Activated T-helper 2 cell treated with anti-CD3 and anti-CD28 coated beads, Interferon-gamma antibody, Interleukin-2, Interleukin-4, amounts not matched to agents 10 μg/mL and 5 μg/mL and 100 μg/mL, durations not matched to agents 14 hours and 24 hours and 36 hours (primary cell): ENCODE measurements around the gene ZNF687. TPM values are rescaled to one million over a fixed set of nuclear protein-coding genes. Genes with fewer than 3 reads are reported as not detected.

ENCODE experiments used
- DNase-seq: peaks from one replicate; pipeline ENCODE4 v3.0.0; 2021; ENCODE audit warnings: low spot score
- H3K27ac Mint-ChIP-seq: one replicate; pipeline ENCODE4 v1.8.0; 2021; ENCODE audit warnings: mixed read lengths
- H3K27me3 Mint-ChIP-seq: one replicate; pipeline ENCODE4 v1.8.0; 2021; ENCODE audit warnings: low read depth, mixed read lengths
- H3K36me3 Mint-ChIP-seq: one replicate; pipeline ENCODE4 v1.8.0; 2021; ENCODE audit warnings: low read depth, mixed read lengths
- H3K4me1 Mint-ChIP-seq: one replicate; pipeline ENCODE4 v1.8.0; 2021; ENCODE audit warnings: low read depth, mixed read lengths
- H3K4me3 Mint-ChIP-seq: one replicate; pipeline ENCODE4 v1.8.0; 2021; ENCODE audit warnings: low read depth, mild to moderate bottlenecking, moderate library complexity, mixed read lengths
- H3K9me3 Mint-ChIP-seq: one replicate; pipeline ENCODE4 v1.8.0; 2021; ENCODE audit warnings: mixed read lengths
- intact Hi-C: fragments of 100-400 bp; cut with micrococcal nuclease; formaldehyde crosslinking; loops from one replicate; pipeline ENCODE4 v1.15.1; 2023
- total RNA-seq: library from RNA; stranded (reverse); gene quantifications from 2 replicates; pipeline ENCODE4 v1.2.3, GENCODE V29; 2022

The ZNF687 gene
- total RNA-seq, 1 donor from 2014 or later = 25.0 TPM

DNA sequence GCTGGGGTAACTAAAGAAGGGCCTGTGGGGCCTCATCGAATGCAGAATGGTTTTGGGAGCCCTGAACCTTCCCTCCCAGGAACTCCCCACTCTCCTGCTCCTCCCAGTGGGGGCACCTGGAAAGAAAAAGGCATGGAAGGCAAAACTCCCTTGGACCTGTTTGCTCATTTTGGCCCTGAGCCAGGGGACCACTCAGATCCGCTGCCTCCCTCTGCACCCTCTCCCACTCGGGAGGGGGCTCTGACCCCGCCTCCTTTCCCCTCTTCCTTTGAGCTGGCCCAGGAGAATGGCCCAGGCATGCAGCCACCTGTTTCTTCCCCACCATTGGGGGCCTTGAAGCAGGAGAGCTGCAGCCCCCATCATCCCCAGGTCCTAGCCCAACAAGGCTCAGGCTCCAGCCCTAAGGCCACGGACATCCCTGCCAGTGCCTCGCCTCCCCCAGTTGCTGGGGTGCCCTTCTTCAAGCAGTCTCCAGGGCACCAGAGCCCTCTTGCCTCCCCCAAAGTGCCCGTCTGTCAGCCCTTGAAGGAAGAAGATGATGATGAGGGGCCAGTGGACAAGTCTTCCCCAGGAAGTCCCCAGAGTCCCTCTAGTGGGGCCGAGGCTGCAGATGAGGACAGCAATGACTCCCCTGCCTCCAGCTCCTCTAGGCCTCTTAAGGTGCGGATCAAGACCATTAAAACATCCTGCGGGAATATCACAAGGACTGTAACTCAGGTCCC is 4.7 kb downstream of the ZNF687 start:
- intact Hi-C loops = loop anchor here (10.0 kb wide), 1 partner anchor 1402 kb away; a partner anchor contains a TSS

DNA sequence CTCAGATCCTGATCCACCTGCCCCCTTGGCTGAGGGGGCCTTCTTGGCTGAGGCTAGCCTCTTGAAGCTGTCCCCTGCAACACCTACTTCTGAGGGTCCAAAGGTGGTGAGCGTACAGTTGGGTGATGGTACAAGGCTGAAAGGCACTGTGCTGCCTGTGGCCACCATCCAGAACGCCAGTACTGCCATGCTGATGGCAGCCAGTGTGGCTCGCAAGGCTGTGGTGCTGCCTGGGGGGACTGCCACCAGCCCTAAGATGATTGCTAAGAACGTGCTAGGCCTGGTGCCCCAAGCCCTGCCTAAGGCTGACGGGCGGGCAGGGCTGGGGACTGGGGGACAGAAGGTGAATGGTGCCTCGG is 5.2 kb downstream of the ZNF687 start:
- intact Hi-C loops = loop anchor here (10.0 kb wide), 1 partner anchor 1403 kb away; a partner anchor contains a TSS
- Mint-ChIP-seq H3K9me3 (no peaks in the 10 kb centered on the region), H3K27me3 (no peaks in the 10 kb centered on the region), H3K27ac (no peak overlapping the region), H3K4me1 (peaks cover 22% of the 10 kb centered on the region), H3K4me3 (no peak overlapping the region), H3K36me3 (peaks cover 75% of the 10 kb centered on the region)
- no peak for DNase-seq

More for the DNA sequence above, 4.7 kb downstream of the ZNF687 start:
- H3K27ac Mint-ChIP-seq = no peak overlapping the region
- H3K9me3 Mint-ChIP-seq = no peaks in the 10 kb centered on the region
- H3K4me1 Mint-ChIP-seq = peaks cover 22% of the 10 kb centered on the region
- H3K4me3 Mint-ChIP-seq = no peak overlapping the region
- H3K27me3 Mint-ChIP-seq = no peaks in the 10 kb centered on the region
- H3K36me3 Mint-ChIP-seq = peaks cover 70% of the 10 kb centered on the region
- no peak for DNase-seq

- Mint-ChIP-seq H3K9me3 (no peaks in the 10 kb centered on the region), H3K27me3 (no peaks in the 10 kb centered on the region), H3K36me3 (peaks cover 81% of the 10 kb centered on the region), H3K27ac (no peak overlapping the region), H3K4me1 (peaks cover 22% of the 10 kb centered on the region), H3K4me3 (no peak overlapping the region)
- no peak for DNase-seq
- intact Hi-C loops = loop anchor here (10.0 kb wide), 1 partner anchor 1403 kb away; a partner anchor contains a TSS
These were observed 5.8 kb downstream of the ZNF687 start for GRCh38 chr1:151287767-151288500.

GRCh38 chr1:151288502-151288901 is 6.4 kb downstream of the ZNF687 start:
- H3K4me3 Mint-ChIP-seq = no peak overlapping the region
- no peaks in the 10 kb centered on the region for H3K9me3 Mint-ChIP-seq
- peaks cover 82% of the 10 kb centered on the region for H3K36me3 Mint-ChIP-seq
- H3K27ac Mint-ChIP-seq = no peak overlapping the region
- H3K27me3 Mint-ChIP-seq = no peaks in the 10 kb centered on the region
- peaks cover 18% of the 10 kb centered on the region for H3K4me1 Mint-ChIP-seq
- no peak for DNase-seq
- intact Hi-C loops = loop anchor here (10.0 kb wide), 1 partner anchor 1404 kb away; a partner anchor contains a TSS

GRCh38 chr1:151289080-151289935 is 7.2 kb downstream of the ZNF687 start:
- peaks cover 10% of the 10 kb centered on the region for H3K4me1 Mint-ChIP-seq
- H3K36me3 Mint-ChIP-seq = peaks cover 82% of the 10 kb centered on the region
- no peaks in the 10 kb centered on the region for H3K27me3 Mint-ChIP-seq
- DNase-seq = no peak
- intact Hi-C loops = loop anchor here (10.0 kb wide), 1 partner anchor 1405 kb away; a partner anchor contains a TSS
- no peaks in the 10 kb centered on the region for H3K9me3 Mint-ChIP-seq
- H3K4me3 Mint-ChIP-seq = no peak overlapping the region
- no peak overlapping the region for H3K27ac Mint-ChIP-seq

GRCh38 chr1:151289991-151290708 is 8.1 kb downstream of the ZNF687 start:
- Mint-ChIP-seq H3K4me1 (peaks cover 6% of the 10 kb centered on the region), H3K27ac (no peak overlapping the region), H3K27me3 (no peaks in the 10 kb centered on the region), H3K9me3 (no peaks in the 10 kb centered on the region), H3K36me3 (peaks cover 81% of the 10 kb centered on the region), H3K4me3 (no peak overlapping the region)
- DNase-seq = no peak
- intact Hi-C loops = loop anchor here (10.0 kb wide), 1 partner anchor 1405 kb away; a partner anchor contains a TSS

GRCh38 chr1:151290709-151291303 is 8.7 kb downstream of the ZNF687 start:
- H3K4me3 Mint-ChIP-seq = no peak overlapping the region
- no peak for DNase-seq

DNA sequence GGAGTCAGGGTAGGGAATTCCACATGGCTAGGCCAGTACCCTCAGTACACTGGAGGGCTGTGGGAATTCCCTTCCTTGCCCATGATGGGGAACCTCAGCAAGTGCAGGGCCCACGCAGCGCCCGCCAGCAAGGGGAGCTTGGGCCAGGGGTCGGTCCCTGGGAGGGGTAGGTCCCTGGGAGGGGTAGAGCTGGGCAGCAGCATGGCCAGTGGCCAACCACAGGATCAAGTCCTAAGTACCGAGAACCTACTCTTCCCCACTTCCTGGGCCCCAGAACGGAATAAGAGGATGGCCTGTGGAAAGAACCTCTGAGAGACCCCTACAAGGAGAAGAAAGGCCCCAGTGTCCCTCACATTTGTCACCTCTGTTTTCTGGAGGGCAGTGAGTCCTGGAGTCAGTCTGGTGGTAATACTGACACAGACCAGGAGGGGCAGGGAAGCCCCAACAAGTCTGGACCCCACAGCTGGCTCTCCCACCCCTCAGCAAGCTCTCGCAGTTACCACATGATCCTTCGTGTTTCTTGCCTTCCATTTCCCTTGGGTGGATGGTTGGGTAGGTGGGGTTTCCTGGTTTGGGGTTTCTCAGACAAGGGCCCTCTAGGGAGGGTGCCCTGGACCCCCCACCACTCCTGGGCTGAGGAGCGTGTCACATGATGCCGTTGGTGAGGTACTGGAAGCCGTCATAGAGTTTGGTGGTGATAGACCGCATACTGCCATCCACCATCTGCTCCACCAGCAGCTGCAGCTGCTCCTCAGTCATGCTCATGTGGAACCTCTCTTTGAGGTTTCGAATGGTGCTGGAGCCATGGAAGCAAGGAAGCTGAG is 10.3 kb downstream of the ZNF687 start:
- no peak for DNase-seq
- Mint-ChIP-seq H3K4me3 (no peak overlapping the region), H3K27me3 (no peaks in the 10 kb centered on the region), H3K9me3 (no peaks in the 10 kb centered on the region), H3K4me1 (peaks cover 6% of the 10 kb centered on the region), H3K27ac (no peak overlapping the region), H3K36me3 (peaks cover 76% of the 10 kb centered on the region)
- intact Hi-C loops = no loop called here

More at GRCh38 chr1:151290709-151291303, 8.7 kb downstream of the ZNF687 start:
- Mint-ChIP-seq H3K36me3 (peaks cover 79% of the 10 kb centered on the region), H3K27me3 (no peaks in the 10 kb centered on the region), H3K9me3 (no peaks in the 10 kb centered on the region), H3K27ac (no peak overlapping the region), H3K4me1 (peaks cover 6% of the 10 kb centered on the region)
- intact Hi-C loops = no loop called here

- Mint-ChIP-seq H3K36me3 (peaks cover 80% of the 10 kb centered on the region), H3K4me3 (no peak overlapping the region), H3K27me3 (no peaks in the 10 kb centered on the region), H3K27ac (no peak overlapping the region), H3K4me1 (peaks cover 6% of the 10 kb centered on the region), H3K9me3 (no peaks in the 10 kb centered on the region)
- DNase-seq = no peak
- intact Hi-C loops = no loop called here
These were observed 11.0 kb downstream of the ZNF687 start for GRCh38 chr1:151293093-151293492.

DNA sequence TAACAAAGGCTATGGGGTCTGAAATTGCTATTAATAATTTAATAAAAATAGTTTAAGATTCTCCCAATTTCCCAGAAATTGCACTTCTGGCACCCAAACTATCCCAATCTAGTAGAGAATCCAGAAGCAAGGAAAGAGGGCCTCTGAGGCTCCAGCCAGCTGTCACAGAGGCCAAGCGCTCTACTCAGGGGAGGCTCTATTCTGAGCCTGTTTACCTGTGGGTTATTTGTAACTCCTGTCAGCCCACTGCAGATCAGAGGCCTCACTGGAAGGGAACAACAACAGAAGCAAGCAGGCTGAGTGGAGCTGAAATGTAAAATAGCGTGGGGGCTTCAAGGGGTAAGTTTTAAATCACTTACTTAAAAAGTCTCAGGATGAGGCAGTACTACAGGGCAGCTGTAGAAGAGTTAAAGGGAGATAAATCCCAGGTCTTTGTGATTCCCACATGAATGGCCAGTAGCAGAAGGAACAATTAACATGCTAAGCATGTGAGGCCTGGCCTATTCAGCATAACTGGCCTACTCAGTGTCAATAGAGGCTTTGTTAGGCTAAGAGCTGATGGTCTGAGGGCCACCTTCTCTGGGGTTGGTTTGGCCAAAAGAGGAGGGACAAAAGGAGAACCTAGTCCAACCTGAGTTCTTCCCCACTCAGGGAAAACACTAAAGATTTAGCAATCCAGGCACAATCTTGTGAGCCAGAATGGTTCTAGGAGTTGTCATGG is 12.8 kb downstream of the ZNF687 start:
- no peak overlapping the region for H3K4me3 Mint-ChIP-seq
- no peaks in the 10 kb centered on the region for H3K4me1 Mint-ChIP-seq
- DNase-seq = no peak
- H3K9me3 Mint-ChIP-seq = no peaks in the 10 kb centered on the region
- no peaks in the 10 kb centered on the region for H3K27me3 Mint-ChIP-seq
- peak overlapping the region; percentile 38 for H3K27ac Mint-ChIP-seq
- H3K36me3 Mint-ChIP-seq = peaks cover 81% of the 10 kb centered on the region
- intact Hi-C loops = no loop called here
